Measurements from ENCODE around the gene DRAXIN. TPM values are rescaled to one million over a fixed set of nuclear protein-coding genes. Genes with fewer than 3 reads are reported as not detected.

Gene DRAXIN
- total and polyA plus RNA-seq, 11 donors: 0.03 to 0.29 (median 0.10) TPM; not detected in 4

GRCh38 chr1:11697893-11698210 is 6.3 kb downstream of the DRAXIN start:
- Histone ChIP-seq H3K9me3 (no peaks in the 10 kb centered on the region), H3K27ac (no peak overlapping the region), H3K4me3 (no peak overlapping the region), H3K4me1 (peaks cover 0 to 16% (median 6%) of the 10 kb centered on the region in 12 donors), H3K27me3 (peaks cover 6 to 80% (median 28%) of the 10 kb centered on the region in 9 donors), H3K36me3 (no peaks in the 10 kb centered on the region)
- intact Hi-C loops (cut with DNase I): no loop called here
- ATAC-seq (no peak), DNase-seq (no peak)
- WGBS, 4 donors: 76 to 86% (median 80%) methylated on average over 4 to 5 of the region's 5 CpGs
- TF ChIP-seq CTCF (IDR thresholded peaks at IDR 0.05): no peak
- TF ChIP-seq POLR2A (IDR thresholded peaks at IDR 0.05): no peak

GRCh38 chr1:11700601-11701467 is 9.3 kb downstream of the DRAXIN start:
- 31 to 43% (median 34%) methylated on average over 32 to 34 of the region's 34 CpGs for WGBS, 4 donors
- intact Hi-C loops (cut with DNase I): no loop called here
- Histone ChIP-seq H3K9me3 (no peaks in the 10 kb centered on the region), H3K36me3 (no peaks in the 10 kb centered on the region), H3K27ac (no peak overlapping the region), H3K4me1 (peaks cover 0 to 16% (median 2%) of the 10 kb centered on the region in 12 donors), H3K27me3 (peaks cover 6 to 60% (median 17%) of the 10 kb centered on the region in 9 donors), H3K4me3 (no peak overlapping the region)
- TF ChIP-seq POLR2A (IDR thresholded peaks at IDR 0.05) (no peak), CTCF (IDR thresholded peaks at IDR 0.05) (no peak)
- ATAC-seq: no peak
- no peak for DNase-seq

GRCh38 chr1:11701551-11701961 is 10.0 kb downstream of the DRAXIN start:
- ATAC-seq (peak in 3 of 4 donors; percentile 27 to 50 (median 28)), DNase-seq (no peak)
- intact Hi-C loops (cut with DNase I): no loop called here
- H3K4me1 ChIP-seq: peaks cover 0 to 16% (median 2%) of the 10 kb centered on the region in 12 donors
- peak overlapping the region in 1 of 12 donors; percentile 8 for H3K4me3 ChIP-seq
- TF ChIP-seq POLR2A (IDR thresholded peaks at IDR 0.05): no peak
- TF ChIP-seq CTCF (IDR thresholded peaks at IDR 0.05): no peak
- no peaks in the 10 kb centered on the region for H3K36me3 ChIP-seq
- peaks cover 6 to 60% (median 17%) of the 10 kb centered on the region in 9 donors for H3K27me3 ChIP-seq
- no peaks in the 10 kb centered on the region for H3K9me3 ChIP-seq
- H3K27ac ChIP-seq: no peak overlapping the region
- WGBS, 4 donors: 29 to 42% (median 37%) methylated on average over 11 to 15 of the region's 15 CpGs

- H3K4me3 ChIP-seq: no peak overlapping the region
- no peak for DNase-seq
- intact Hi-C loops (cut with DNase I): no loop called here
- no peak for ATAC-seq
- H3K4me1 ChIP-seq: peaks cover 0 to 16% (median 2%) of the 10 kb centered on the region in 12 donors
- H3K36me3 ChIP-seq: no peaks in the 10 kb centered on the region
- H3K27ac ChIP-seq: no peak overlapping the region
- WGBS, 4 donors: 80 to 84% (median 83%) methylated on average over 15 of the region's 15 CpGs
- no peaks in the 10 kb centered on the region for H3K9me3 ChIP-seq
- TF ChIP-seq POLR2A (IDR thresholded peaks at IDR 0.05): no peak
- no peak for TF ChIP-seq CTCF (IDR thresholded peaks at IDR 0.05)
- H3K27me3 ChIP-seq: peaks cover 6 to 59% (median 17%) of the 10 kb centered on the region in 9 donors
Observed at GRCh38 chr1:11701981-11702803, 10.7 kb downstream of the DRAXIN start.

Data from heart left ventricle (tissue), 16 donors.